ENCODE measurements around the gene CLEC11A.

CLEC11A gene

DNA sequence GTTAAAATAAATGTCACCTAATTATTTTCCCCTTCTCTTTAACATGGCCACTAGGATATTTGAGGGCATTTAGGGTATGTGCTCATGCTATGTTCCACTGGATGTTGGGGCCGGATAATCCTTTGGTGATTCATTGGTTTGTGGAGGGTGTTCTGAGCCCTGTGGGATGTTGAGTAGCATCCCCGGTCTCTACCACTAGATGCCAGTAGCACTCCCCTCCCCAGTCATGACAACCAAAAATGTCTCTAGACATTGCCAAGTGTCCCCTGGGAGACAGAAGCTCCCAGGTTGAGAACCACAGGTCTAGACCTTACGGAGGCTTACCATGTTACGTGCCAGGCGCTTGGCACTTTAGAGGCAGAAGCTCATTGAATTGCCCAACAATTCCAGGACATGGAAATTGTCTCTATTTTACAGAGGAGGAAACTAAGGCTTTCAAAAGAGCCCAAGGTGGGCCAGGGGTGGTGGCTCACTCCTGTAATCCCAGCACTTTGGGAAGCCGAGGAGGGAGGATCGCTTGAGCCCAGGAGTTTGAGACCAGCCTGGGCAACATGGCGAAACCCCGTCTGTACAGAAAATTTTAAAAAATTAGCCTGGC, 17.6 kb upstream of the CLEC11A start:
- DNase-seq: no peak

DNA sequence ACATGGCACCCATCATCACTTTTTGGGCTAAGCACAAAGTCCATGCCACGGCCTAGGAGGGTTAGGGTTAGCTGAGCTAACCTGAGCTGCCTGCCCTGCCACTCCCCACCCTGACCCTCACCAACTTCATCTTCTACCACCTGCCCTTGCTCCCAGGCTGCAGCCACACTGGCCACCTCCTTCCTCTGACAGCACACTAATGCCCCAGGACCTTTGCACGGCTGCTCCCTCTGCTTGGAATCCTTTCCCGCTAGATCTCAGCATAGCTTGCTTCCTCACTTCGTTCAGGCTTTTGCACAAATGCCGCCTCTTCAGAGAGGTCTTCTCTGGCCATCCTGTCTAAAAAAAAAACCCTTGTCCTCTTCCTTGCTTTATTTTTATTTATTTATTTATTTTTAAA, 16.8 kb upstream of the CLEC11A start:
- DNase-seq: no peak

- no peak for DNase-seq
Measured at GRCh38 chr19:50708179-50708879, 14.8 kb upstream of the CLEC11A start.

DNA sequence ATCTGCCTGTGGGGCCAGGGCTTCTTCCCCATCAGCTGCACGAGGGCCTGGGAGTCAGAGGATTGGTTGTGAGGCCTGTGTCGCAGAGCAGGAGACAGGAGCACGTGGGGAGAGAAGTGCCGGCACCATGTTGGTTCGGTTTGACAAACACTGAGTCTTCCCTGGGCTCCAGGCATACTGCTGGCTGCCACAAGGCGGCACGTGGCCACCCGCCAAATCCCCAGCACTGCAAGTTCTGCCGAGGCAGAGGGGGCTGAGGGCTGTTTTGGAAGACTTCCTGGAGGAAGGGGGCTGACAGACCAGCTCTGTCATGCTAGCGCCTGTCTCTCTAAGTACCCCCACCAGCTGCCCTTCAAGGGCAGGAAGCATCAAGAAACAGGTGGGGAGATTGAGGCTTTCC, 13.1 kb upstream of the CLEC11A start:
- no peak for DNase-seq

DNA sequence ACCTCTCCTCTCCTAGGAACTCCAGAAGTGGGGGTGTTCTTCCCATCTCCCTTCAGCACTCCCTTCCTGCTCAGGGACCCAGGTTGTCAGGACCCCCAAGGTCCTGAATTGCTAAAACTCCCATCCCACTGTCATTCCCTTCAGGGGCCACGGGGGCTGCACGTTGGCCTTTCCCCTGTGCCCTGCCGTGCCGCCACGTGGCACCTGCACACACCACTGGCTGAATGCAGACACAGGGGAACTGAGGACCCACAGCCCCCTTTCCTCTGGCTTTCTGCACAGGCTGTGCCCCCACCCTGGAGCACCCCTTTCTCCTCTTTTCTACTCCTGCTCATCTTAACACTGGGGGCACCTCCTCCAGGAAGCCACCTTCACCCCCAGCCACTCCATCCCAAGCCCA, 12.6 kb upstream of the CLEC11A start:
- DNase-seq: no peak

DNA sequence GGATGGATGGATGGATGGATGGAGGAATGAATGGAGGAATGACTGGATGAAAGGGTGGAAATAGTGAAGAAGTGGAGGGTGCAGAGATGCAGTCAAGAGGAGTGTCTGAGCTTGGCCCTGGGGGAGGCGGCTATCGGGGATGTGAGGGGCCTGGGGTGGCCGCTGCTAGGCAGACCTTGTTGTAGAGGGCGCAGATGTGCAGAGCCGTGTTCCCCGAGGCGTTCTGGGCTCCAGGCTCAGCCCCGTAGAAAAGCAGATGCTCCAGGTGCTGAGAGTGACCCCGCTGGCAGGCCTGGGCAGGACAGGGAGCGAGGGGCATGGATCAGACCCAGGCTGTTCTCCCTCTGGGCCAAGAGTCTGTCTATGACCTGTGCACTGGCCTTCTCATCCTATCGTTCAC, 12.0 kb upstream of the CLEC11A start:
- no peak for DNase-seq

GRCh38 chr19:50711805-50712204, 11.4 kb upstream of the CLEC11A start:
- DNase-seq: no peak

- DNase-seq: no peak
Measured at GRCh38 chr19:50712833-50713232, 10.3 kb upstream of the CLEC11A start.

- DNase-seq: no peak
Measured at GRCh38 chr19:50713556-50714236, 9.5 kb upstream of the CLEC11A start.

DNA sequence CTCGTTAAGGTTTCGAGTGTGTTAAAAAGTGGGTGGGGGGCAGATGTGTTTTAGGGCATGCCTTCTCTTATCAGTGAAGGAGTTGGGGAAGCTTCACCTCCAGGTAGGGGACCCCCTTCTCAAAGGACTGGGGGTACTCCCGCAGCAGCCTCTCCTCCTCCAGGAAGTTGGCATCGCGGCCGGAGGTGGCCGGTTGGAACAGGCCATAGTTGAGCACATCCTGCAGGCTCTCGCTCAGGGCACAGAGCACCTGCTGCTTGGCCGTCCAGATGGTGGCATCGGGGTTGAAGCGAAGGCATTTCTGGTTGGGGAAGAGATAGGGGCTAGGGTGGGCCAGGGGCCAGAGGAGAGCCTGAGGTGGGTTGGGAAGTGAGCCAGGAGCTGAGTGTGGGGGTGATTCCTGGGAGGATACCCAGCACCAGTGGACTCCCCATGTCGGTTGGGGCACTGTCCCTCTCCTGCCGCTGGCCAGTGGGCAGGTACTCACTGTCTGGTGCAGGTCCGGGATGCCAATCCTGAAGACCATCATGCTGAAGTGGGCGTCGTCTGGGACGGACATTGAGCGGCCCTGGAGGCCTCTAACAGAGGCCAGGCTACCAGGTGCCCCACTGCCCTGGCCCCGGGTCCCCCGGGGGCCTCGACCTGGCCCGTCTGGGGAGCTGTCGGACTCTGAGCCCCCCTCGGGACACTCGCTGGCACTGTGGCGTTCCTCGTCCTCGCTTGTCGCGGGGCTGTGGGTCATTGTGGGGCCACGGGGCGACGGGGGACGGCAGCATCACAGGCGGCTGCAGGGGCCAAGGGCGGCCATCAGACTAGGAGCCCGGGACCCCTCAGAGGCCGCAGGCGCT, 6.8 kb upstream of the CLEC11A start:
- DNase-seq: no peak

DNA sequence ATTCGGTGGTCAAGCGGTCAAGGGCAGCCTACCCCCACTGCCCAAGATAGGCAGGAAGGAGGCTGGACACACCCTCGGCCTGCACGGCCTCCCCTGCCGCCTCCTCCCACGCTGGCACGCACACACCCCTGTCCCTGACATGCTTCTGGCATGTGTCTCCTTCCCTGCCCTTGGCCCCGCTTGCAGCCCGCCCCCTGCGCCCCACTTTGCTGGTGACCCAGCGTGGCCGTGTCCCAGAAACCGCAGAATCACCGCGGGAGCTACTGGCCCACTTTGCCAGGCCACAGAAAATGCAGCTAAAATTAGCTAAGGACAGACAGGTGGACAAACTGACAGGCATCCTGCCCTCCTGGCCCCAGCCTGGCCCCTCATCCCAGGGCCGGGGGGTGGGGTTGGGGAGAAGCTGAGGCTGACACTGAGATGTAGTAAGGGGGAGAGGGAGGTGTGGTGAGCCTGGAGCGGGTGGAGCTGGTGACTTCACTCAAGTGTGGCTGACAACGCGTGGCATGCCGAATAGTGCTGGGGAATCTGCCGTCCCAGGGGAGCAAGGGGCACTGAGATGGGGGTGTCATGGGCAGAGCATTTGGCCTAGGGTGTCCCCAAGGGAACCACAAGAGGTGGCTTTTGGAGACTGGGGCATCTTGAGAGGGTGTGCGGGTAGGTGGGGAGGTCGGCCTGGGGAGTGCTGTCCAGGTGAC, 6.0 kb upstream of the CLEC11A start:
- DNase-seq: no peak

DNA sequence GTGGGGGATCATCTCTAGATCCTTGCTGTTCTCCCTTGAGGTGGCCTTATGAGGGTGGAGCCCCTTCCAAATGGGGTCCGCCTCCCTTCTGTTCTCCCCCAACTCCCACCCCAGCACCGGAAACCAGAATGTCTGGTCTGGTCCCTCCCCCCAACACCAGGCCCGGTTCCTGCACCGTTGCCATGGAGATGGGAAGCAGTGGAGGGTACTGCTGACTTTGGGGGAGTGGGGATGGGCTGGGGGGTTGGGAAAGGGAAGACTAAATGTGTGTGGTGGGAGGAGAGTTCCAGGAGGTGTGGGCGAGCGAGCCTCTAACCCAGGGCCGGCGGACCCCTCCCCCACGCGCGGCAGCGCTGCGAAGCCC, 5.3 kb upstream of the CLEC11A start:
- no peak for DNase-seq

- DNase-seq: no peak
Measured at GRCh38 chr19:50718255-50719118, 4.7 kb upstream of the CLEC11A start.

DNA sequence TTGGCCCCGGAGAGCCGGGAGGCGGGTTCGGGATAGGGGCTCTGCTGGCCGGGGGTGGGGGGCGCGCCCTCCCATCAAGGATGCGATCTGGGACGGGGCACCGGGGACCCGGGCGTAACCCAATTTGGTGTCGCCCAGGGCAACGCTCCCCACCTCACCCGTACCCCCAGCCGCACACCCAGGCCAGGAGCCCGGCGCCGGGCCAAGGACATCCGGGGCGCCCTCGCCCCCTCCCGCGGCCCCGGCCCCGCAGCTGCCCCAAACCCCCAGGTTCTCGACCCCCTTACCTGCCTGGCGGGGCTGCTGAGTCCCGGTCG, 4.1 kb upstream of the CLEC11A start:
- DNase-seq: no peak

DNA sequence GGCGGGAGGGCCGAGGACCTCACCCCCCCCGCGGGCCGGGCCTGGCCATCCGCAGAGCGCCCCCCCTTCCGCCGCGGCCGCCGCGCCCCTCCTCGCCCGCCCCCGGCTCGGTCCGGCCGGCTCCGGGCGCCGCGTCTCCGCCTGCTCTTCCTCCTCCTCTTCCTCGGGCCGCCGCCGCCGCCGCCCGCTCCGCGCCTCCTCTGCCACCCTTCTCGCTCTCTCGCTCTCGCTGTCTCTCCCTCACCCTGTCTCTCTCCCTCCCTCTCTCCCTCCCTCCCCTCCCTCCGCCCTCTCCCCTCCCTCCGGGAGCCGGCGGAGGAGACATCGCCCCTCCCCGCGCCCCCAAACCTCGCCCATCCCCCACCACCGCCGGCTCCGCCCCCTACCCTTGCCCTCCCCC, 3.6 kb upstream of the CLEC11A start, which contains the start of gene SHANK1:
Gene SHANK1 (minus strand): TSS at position 237 of the 400 bp plus-strand sequence. CDS start 2,883 bp downstream, outside the sequence.
- no peak for DNase-seq

DNA sequence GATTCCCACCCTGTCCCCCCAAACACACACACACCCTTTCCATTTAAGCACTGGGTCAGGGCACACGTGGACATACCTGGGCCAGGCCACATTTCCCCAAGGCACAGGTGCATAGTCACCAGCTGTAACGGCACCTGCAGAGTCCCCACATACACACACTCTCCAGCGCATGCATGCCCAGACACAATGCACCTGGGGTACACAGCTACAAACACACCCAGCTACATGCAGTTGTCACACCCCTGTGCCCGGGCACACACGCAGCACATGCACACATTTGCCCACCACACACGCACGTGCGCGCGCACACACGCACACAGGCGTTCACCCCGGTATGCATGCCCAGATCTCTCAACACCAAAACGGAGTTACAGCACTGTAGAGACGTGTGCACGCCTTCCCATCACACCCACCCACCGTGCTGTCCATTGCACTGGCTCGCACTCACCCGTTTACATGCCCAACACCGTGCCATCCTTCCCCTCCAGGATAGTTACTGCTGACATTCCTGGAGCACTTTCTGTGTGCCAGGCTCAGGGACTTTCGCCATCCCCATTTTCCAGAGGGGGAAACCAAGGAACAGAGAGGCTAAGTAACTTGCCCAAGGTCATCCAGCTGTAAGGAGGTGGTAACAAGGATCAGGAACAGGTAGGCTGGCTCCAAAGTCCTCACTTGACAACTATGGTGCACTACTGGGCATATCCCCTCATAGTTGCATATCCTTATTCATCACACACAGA, 2.8 kb upstream of the CLEC11A start:
- no peak for DNase-seq

GRCh38 chr19:50720921-50721381, 2.2 kb upstream of the CLEC11A start:
- DNase-seq: no peak

DNA sequence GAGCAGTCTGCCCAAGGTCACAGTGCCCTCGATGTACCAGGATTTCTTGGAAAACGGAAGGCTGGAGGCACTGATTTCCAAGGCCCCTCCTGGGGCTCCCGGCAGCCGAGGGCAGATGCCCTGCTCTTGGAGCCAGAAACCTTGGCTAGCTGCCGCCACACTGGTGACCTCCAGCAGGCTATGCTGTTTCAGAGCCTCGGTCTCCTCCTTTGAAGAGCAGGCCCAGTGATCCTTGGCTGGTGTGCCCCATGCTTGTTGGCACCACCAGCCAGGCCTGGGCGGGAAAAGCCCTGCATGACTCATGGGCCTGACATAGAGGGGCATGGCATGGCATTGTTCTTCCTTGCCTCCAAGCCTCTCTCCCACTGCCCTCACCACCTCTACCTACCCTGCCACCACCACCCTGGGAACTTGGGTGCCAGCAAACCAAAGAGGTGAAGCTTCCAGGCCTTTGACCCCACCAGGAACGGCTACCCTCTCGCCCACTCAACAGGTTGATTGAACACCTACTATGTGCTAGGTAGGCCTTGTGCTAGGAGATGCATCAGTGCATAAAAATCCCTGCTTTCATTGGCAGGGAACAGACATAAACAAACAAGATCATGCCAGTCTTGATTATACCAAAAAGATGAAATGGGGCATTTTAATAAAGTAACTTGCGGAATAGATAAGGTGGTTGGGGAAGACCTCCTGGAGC, 1.6 kb upstream of the CLEC11A start:
- DNase-seq: no peak

DNA sequence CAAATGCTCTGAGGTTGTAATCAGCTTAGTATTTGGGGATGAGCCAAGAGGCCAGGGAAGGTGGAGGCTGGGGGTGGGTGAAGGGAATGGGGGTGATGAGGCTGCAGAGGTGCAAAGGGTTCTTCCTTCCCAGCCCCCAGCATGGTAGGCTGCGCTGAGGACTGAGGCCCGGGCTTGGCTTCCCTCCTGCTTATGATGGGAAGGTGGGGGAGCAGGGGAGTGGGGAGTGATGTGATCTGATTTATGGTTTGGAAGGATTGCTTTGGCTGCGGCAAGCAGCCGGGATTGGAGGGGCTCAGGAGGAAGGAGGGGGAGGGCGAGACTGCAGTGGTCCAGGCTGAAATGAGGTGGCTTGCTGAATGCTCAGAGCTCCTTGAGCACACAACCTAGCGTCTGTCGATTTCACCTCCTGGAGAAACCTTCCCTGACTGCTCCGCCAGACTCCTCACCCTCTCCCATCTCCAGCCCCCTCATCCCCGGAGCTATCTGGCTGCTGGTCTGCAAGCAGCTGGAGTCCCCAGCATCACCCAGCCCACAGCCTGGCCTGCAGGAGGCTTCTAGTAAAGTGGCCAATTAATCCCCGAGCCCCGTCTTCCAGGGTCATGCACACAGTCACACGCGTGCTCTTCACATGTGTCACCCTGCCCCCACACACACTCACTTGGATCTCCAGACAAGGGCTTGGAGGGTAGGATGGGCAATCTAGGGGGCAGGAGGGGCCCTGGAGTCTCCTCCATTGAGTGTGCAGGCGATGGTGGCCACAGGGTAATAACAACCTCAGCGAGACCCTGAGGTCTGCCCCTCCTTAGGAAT, 757 bp upstream of the CLEC11A start:
- no peak for DNase-seq
